Suppressor macrophage treated with lipopolysaccharide for 1 hour (primary cell): ENCODE results near the gene GFRA1.

Experiments
- DNase-seq, 3 donors: peaks; one replicate each; pipeline ENCODE4 v3.0.0-alpha.2; 2020 to 2022

The GFRA1 gene

DNA sequence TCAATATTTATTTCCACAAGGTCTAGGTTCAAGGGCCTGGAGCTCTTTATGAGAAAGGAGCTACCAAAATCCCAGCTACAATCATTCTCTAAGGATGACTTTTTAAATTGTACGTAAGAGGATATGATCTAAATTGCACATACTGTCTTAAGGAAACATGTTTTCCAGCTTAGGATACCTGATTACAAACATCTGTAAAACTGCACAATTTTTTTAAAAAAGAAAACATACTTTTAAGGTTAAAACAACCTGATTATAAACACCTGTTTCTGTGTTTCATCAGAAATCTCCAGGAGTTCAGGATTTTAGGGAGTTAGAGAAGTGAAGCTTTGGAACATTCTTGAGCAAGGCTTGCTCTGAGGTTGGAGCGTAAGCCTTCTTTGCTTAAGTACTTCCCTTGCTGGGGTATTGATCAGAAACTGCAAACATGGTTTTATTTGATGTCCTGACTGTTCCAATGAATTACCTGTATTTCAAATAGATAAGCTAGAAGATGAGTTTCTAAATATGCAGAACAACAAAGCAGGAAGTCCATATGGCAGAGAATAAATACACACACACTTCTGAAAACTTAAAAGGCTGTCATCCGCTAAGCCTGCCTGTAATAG is 248.6 kb downstream of the GFRA1 start:
- no peak for DNase-seq

DNA sequence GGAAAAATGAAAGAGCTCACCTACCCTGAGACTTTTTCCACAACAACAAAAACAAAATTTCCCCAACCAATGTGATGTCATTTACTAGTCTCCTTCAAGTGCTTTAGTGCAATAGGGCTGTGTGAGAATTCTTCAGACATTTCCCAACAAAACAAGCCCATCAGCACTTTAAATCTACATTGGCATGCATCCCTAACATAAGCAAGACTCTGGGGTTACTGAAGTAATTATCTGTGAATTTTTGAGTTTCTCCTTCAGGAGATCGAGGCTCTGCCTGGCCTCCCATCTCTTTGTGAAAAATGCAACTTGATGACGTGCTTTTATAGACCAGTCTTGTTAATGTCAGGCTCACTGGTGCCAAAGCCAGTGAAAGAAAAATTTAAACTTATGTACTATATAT is 255.6 kb downstream of the GFRA1 start:
- DNase-seq: no peak

DNA sequence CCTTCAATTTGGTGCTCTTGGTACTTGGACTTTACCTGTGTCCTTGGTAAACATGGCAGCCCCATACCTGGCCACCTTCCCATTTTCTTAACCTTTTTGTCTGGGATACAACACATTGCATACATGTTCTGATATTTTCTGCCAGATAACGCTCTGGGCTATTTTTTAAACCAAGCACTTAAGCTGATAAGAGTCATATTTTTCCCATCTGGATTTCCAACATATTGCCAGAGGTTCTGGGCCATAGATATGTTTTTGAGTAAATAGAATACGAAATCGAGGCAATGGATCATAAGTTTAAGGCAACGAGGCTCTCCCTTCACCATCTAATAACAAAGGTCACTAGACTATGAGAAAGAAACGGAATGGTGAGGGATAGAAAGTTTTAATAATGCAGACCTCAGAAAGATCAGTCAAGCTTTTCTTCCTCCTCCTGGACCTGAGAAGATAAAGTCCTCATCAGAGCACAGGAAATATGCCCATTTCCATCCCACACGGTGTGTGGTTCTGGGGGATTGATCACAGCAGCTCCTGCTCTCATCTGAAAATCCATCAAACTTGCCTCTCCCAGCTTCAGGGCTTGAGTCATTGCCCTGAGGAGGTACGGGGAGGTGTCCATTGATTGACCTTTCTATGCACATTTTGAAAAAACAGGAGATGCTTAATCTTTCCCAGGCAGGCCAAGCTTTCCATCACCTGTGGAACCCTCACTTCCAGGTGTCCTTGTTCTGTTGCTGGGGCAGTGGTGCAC is 257.2 kb downstream of the GFRA1 start:
- DNase-seq: no peak

DNA sequence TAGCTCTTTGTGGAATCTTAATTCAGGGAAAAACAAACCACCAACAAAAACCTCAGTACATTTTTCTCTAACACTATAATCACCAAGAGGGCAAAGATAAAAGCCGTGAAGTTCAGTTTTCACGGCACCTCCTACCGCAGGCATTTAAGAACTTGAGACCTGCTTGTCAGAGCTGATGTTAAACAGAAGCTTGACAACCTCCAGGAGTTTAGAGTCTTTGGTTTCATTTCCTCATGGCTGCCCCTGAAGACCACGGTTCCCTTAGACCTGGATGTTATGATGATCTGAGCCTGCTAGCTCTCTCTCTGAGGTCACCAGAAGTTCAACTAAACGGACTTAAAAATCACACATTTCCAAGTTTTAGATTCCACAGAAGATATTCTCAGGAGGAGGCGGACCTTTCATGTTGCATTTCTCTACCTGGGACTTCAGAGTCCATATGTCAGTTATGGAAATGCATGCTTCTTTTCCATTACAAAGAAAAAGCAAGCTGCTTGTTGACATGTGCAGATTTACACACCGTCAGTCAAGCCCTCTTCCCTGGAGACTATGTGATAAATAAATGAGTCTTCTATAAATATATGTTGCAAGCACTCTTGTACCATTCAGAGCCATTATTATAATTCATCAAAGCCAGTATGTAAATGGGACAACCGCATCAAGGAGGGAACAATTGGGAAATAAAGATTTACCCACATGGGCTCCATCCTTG is 258.0 kb downstream of the GFRA1 start:
- DNase-seq: no peak

DNA sequence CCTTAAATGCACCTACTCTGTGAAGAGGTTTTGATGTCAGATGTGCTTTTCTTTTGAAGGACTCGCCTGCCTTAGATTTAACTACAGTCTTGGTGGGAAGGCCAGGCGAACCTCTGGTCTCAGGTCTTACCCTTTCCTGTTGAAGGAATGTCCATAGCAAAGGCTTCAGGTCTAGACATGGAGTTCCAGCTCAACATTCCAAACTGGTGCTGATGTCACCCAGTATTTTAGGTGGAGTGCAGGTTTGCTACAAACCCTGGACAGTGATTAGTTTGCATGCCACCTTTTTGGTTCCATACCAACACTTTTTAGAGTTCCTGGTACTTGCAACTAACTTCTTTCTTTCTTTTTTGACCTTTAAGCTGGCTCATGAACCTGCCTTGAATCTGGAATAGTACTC is 258.7 kb downstream of the GFRA1 start:
- DNase-seq: no peak

DNA sequence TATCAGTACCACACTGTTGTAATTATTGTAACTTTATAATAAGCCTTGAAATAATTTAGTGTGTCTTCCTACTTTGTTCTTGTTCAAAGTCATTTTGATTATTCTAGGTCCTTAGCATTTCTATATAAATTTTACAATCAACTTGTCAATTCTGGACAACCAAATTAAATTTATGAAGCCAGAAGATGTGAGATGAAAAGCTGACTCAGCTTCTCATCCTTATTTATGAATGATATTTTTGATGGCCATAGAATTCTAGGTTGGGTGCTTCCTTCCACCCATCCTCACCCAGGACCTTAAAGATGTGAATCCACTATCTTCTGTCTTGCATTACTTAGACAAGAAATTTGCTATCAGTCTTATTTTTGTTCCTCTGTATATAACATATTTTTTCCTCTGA is 261.1 kb downstream of the GFRA1 start:
- DNase-seq: no peak

DNA sequence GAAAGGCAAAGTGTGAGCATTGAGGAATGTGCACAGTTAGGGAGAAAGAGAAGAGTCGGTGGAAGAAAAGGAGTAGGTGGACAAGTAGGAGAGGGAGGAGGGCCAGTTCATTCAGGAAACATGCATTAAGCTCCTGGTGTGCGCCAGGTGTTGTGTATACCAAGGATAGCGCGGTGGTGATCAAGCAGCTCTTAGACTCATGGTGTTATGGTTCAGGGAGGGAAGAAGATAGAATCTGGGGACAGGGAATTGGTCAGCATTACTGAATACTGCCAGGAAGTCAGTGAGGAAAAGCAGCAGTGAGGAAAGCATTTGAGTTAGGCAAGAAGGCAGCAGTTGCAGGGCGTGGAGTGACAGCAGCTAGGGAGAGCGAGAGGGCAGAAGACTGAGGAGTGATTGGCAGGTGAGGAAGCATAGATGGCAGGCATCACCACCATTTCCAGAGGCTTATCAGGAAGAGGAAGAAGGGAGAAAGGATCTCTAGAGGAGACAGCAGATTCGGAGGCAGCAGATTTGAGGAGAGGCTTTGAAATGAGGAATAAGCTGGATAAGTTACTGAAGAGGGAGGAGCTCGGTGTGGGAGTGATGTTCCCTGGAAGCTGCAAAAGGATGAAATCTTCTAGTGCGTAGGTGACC is 265.6 kb downstream of the GFRA1 start:
- DNase-seq: no peak
